ACHN (cell line): ENCODE results near the gene COX10.
"Not testable (repeated sequence)": the region's sequence is repeated elsewhere in the genome, so short reads cannot be mapped to it uniquely, and the experiment has no call there.

Experiments
- DNase-seq: peaks from one replicate; pipeline ENCODE4 v3.0.0-alpha.2; 2015
- in situ Hi-C: cut with HindIII; loops from 2 replicates; pipeline ENCODE4 v1.10.0; 2017; ENCODE audit warnings: low sequenced_read_pairs, low pct_ligation_motif_present, low pct_unique_long_range_greater_than_20kb

COX10 gene

GRCh38 chr17:14153374-14153773 is 84.1 kb downstream of the COX10 start:
- in situ Hi-C loops = no loop called here
- no peak for DNase-seq

GRCh38 chr17:14156689-14157088 is 87.4 kb downstream of the COX10 start:
- in situ Hi-C loops = no loop called here

GRCh38 chr17:14157822-14158221 is 88.5 kb downstream of the COX10 start:
- in situ Hi-C loops = no loop called here
- no peak for DNase-seq

More at GRCh38 chr17:14156689-14157088, 87.4 kb downstream of the COX10 start:
- no peak for DNase-seq

GRCh38 chr17:14158707-14159106 is 89.4 kb downstream of the COX10 start:
- in situ Hi-C loops = no loop called here
- no peak for DNase-seq

- no peak for DNase-seq
Measured at GRCh38 chr17:14161419-14161818, 92.1 kb downstream of the COX10 start.

GRCh38 chr17:14165616-14166015 is 96.3 kb downstream of the COX10 start:
- in situ Hi-C loops = no loop called here

More at GRCh38 chr17:14161419-14161818, 92.1 kb downstream of the COX10 start:
- in situ Hi-C loops = no loop called here

GRCh38 chr17:14167831-14168230 is 98.5 kb downstream of the COX10 start:
- DNase-seq, in situ Hi-C loops: not testable (repeated sequence)

More at GRCh38 chr17:14165616-14166015, 96.3 kb downstream of the COX10 start:
- no peak for DNase-seq

- in situ Hi-C loops = no loop called here
- no peak for DNase-seq
Measured at GRCh38 chr17:14168582-14168981, 99.3 kb downstream of the COX10 start.

GRCh38 chr17:14169287-14169686 is 100.0 kb downstream of the COX10 start:
- in situ Hi-C loops = no loop called here
- DNase-seq = no peak

GRCh38 chr17:14169901-14170300 is 100.6 kb downstream of the COX10 start:
- DNase-seq = no peak
- in situ Hi-C loops = no loop called here

GRCh38 chr17:14176989-14177388 is 107.7 kb downstream of the COX10 start:
- DNase-seq, in situ Hi-C loops: not testable (repeated sequence)

- DNase-seq, in situ Hi-C loops: not testable (repeated sequence)
Measured at GRCh38 chr17:14177801-14178200, 108.5 kb downstream of the COX10 start.

GRCh38 chr17:14179951-14180350 is 110.6 kb downstream of the COX10 start:
- in situ Hi-C loops = not testable (repeated sequence)

GRCh38 chr17:14182084-14182483 is 112.8 kb downstream of the COX10 start:
- DNase-seq, in situ Hi-C loops: not testable (repeated sequence)

More at GRCh38 chr17:14179951-14180350, 110.6 kb downstream of the COX10 start:
- DNase-seq = not testable (repeated sequence)

GRCh38 chr17:14184536-14184935 is 115.2 kb downstream of the COX10 start:
- DNase-seq, in situ Hi-C loops: not testable (repeated sequence)

GRCh38 chr17:14186443-14186842 is 117.1 kb downstream of the COX10 start:
- in situ Hi-C loops, DNase-seq: not testable (repeated sequence)

- not testable (repeated sequence) for DNase-seq
Measured at GRCh38 chr17:14190774-14191173, 121.5 kb downstream of the COX10 start.

GRCh38 chr17:14191469-14191868 is 122.2 kb downstream of the COX10 start:
- DNase-seq, in situ Hi-C loops: not testable (repeated sequence)

More at GRCh38 chr17:14190774-14191173, 121.5 kb downstream of the COX10 start:
- in situ Hi-C loops = not testable (repeated sequence)

- DNase-seq, in situ Hi-C loops: not testable (repeated sequence)
Measured at GRCh38 chr17:14192039-14192438, 122.7 kb downstream of the COX10 start.

- DNase-seq, in situ Hi-C loops: not testable (repeated sequence)
Measured at GRCh38 chr17:14192636-14193344, 123.5 kb downstream of the COX10 start.
